ENCODE data around the gene RGP1.

- no peak for TF ChIP-seq EZH2 (IDR thresholded peaks at IDR 0.05; ENCODE audit: low read depth)
- TF ChIP-seq CTCF (conservative IDR thresholded peaks at IDR 0.05): no peak
Observed at GRCh38 chr9:35712762-35713400, 36.2 kb upstream of the RGP1 start.
